Hematopoietic multipotent progenitor cell treated with erythropoietin and hydrocortisone succinate and interleukin-3 and kit ligand, for 4 days (in vitro differentiated cells): Measurements from ENCODE around the gene KRT74.

ENCODE experiments used
- DNase-seq: peaks from one replicate; pipeline ENCODE4 v3.0.0-alpha.2; 2015

The KRT74 gene

DNA sequence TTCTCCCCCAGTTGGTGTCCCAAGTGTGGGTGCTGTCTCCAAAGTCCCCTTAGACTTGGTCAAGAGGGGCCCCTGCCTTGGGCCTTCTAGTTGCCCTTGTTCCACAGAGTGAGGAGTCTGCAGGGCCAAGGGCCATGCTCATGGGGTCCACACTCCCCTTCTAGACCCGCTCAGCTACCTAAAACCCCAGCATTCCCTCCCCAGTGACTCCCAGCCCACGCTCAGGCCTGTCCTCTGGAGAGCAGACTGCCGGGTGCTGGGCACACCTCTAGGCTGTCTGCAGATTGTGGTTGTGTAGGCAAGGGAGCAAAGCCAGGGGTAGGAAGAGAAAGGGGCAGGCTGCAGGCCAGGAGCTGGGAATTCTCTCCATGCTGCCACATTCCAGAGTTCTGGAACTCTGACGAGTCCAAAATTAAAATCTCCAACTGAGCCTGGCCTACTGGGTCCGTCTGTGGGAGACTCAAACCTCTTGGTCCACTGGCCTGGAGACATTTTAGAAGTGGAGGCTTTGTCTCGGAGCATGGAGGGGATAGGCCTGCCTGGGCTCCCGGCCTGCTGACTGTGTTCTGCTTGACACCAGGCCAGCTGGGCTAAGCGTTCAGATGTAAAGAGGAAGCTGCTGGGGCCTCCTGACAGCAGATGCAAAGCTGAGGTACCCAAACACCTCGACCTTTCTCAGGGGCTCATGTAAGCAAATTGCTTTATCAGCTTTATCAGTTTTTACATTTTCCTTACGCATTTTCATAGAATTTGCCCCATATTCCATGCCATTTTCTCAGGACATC, 39.8 kb downstream of the KRT74 start:
- peak; percentile 5 for DNase-seq

DNA sequence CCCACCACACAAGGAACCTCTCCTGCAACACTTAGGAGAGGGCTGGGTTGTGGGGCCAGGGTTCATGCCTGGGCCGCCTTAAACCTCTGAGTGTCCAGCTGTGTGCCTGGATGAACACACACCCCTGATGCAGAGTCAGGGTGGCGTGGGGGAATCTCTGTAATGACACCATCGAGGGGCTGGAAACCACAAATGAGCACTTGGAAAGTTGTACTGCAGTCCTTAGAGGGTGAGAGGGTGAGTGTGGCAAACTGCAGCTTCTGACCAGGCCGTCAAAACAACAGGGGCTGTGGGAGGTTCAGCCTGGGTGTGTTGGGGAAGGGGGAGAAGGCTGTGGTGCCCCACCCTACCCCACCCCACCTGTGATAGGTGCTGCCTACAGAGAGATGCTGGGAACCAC, 41.0 kb downstream of the KRT74 start:
- no peak for DNase-seq

DNA sequence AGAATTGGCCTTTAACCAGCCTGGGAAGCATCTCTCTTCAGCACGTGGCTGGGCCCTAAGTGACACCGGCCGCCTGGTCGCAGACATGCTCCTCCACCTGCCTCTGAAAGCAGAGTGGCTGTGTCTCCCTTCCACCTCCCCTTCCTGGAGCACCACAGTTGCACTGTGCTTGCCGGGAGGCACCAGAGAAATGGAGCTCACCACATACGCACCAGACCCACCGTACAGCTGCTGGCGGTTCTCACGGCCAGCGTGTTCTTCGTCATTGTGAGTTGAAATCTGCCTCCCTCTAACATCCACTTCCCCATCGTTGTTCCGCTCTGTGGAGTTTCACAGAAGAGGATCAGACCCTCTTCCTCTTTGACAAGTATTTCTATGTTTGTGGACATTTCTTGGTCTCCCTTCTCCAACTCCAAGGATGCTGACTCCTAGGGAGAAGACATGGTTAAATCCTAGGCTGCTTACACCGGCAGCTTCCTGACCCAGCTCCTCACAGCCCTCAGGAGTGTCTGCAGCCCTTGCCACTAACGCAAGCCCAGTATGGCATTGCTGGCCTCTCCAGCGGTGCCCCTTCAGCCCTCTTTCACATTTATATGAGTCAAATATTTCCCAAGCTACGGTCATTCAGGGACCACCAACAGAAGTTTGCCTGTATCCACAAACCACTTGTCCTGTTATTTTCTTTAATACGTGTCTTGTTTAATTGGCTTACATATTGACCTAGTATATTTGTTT, 41.9 kb downstream of the KRT74 start:
- peak; percentile 9 for DNase-seq

DNA sequence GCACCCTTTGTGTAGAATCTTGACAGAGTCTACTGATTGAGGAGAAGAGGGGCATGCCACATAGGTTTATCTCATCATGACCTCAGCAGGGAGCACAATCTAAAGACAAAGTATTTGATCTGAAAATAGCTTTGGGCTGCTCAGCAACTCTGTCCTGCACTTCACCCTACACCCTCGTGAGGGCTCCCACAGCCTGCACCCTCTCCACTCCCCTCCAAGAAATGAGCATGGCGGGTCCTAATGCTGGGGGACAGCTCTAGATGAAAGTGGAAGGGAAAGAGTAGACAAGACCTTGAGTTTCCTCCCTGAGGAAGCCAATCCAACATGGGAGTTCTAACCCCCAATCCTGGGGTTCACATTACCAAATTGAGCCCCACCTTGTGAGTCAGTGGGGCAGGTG, 42.7 kb downstream of the KRT74 start:
- DNase-seq = no peak

DNA sequence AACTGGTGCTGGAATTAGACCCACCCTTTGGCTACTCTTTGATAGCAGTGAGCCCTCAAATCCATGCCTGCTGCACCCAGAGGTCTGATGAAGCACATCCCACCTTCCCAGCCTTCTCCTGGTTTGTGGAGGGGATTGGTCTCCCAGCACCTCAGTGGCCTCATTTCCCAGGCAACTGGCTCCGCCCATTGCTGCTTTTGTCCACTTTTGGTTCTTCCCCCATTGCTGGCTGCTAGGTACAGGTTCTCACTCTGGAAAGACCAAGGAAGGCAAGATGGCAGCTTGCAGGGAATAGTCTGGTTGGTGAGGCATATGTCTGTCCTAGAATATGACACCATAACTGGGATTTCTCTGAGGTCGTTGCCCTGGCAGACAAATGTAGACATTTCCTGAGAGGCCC, 43.3 kb downstream of the KRT74 start:
- no peak for DNase-seq

DNA sequence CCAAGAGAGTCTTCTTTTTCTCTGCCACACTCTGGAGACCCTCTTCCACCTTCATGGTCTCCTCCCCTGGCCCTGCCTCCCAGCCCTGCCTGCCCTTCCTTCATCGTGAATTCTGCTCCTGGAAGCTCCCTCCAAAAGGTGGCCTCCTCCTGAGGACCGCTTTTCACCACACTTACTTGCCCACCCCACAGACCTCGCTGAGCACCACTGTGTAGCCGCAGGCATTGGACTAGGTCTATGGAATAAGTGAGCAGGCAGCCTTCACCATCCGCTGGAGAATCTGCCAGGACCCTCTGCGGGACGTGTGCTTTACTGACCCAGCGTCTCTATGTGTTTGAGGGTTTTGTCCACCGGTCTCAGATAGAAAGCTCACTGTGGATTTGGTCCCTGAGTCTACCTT, 43.8 kb downstream of the KRT74 start:
- DNase-seq = no peak

DNA sequence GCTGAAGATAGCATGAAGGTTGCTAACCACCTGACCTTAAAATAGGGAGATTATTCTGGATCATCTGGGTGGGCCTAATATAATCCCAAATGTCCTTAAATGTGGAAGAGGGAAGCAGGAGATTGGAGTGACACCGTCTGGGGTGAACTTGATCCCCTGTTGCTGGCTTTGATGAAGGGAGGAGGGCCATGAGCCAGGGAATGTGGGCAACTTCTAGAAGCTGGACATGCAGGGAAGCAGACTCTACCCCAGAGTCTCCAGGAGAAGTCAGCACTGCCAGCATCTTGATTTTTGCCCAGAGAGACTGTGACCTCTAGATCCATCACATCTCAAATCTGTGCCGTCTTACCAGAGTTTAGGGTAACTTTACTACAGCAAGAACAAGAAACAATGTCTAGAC, 44.2 kb downstream of the KRT74 start:
- no peak for DNase-seq

DNA sequence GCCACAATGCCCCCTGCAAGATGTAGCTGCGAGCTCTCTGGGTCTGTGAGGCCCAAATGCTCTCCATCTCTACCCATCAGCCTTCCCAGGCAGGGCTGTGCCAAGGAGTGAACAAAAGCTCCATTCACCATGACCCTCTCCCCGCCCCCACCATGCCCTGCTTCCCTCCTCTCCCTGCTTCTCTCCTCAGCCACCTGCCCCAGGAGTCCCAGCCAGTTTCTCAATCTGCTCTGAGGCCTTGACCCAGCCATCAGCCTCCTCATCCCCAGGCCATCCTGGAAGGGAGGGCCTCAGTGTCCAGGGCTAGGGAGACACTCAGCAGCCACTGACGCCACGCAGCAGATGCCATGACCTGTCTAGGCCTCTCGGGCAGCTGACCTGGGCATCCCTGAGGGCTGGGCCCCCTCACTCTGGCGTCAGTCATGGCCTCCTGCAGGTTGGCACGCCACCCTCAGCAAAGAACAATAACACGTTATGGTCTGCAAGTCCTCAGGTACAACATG, 45.0 kb downstream of the KRT74 start:
- no peak for DNase-seq

DNA sequence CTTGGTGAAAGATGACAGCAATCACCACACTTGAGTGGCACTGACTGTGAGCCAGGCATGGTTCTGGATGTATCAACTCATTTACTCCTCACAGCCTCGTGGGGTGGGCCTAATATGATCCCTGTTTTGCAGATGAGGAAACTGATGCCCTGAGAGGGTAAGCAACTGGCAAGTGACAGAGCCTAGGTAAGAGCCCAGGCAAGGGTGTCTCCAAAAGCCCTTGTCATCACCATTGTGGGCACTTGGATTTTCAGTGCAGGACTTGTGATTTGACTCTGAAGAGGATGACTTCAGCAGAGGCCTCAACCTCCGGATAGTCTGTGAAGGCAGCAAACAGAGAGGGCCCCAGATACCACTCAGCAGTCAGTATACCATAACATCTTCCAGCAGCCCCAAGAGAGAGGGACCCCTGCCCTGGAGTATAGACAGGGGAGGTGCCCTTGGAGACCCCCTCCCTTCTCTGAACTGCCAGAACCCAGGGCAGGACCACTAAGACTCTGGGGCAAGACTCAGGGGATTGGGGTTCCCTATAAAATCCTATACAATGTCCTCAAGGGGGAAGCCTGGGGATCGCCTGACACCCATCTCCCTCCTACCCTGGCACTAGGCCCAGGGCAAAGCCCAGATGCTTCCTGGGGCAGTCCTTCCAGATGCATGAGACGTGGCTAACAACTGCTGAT, 46.4 kb downstream of the KRT74 start:
- no peak for DNase-seq

DNA sequence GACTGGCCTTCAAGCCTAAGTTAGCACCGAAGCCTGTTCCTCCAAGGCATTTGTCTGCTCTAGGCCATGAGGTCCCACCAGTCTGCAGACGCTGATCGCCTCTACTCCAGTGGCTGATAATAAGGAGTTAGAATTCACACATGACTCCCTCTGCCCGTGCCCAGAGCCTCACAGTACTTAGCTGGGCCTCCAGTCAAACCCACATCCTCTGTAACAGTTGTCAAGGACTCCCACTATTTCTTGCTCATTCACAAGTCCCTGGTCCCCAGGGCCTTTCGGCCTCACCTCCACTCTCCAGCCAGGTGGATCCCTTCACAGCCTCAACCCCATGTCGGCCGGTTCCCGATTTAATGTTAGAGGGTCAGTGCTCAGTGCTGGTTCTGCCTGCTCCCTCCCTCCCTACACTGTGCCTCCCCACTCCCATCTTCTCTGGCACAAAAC, 47.1 kb downstream of the KRT74 start:
- no peak for DNase-seq

DNA sequence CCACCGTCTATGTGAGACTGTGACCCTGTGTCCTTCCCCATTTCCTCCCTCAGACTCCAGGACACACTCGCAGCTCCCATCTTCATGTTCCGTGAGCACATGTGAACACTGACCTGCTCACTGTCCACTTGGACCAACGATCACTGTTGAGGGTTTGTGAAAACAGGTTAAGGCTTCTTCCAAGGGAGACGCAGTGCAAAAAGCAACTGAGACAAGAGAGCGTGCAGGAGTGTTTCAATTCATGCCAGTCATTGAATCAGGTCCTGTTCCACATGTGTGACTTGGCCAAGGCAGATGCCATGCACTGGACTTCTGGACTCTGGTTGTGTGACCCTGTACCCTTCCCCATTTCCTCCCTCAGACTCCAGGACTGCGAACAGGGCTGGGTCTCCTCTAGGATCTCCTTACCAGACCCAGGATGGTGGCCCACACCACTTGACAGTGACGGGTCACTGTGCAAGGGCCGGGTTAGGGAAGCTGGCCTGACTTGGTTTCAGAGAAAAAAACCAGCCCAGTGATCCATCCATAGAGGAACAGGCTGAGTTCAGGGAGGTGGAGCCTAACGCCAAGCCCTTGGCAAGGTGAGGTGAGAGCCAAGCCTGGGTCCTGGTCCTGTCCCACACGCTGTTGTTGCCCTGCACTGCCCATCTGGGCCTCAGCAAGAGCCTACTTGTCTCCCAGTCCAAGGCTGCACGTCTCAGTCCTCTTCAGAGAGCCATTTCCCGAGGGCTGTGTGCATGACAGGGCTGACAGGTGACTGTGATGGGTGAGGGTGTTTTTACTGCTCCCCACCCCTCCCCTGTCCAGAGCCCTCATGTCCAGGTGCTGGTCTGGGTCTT, 47.8 kb downstream of the KRT74 start:
- no peak for DNase-seq

DNA sequence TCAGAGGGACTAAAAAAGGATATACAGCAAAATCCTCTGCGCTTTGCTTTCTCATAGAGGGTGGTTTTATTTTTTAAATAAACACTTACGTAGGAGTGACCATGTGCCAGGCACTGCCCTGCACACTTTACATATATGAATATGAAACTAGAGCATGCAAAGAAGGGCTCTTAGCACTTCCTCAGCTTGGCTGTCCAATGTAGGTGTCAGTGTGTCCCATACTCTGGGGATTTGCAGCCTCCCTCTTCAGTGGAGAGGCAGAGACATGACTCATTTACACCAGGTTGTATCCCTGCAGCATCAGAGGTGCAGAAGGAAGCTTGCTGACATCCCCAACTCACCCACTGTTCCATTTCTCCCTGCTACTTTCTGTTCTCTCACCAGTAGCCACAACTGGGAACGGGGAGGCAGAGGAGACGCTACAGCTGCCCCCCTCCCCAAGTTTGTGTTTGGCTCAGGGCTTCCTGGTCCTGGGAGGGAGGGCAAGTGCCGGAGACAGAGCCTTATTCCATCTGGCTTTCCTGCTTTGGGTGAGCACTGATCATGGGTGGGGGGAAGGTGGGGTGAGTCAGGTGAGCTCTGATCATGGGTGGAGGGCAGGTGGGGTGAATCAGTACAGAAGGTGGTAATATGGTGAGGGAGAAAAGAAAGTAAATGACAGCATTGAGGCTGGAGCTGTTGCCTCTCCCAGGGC, 48.6 kb downstream of the KRT74 start:
- DNase-seq = no peak

DNA sequence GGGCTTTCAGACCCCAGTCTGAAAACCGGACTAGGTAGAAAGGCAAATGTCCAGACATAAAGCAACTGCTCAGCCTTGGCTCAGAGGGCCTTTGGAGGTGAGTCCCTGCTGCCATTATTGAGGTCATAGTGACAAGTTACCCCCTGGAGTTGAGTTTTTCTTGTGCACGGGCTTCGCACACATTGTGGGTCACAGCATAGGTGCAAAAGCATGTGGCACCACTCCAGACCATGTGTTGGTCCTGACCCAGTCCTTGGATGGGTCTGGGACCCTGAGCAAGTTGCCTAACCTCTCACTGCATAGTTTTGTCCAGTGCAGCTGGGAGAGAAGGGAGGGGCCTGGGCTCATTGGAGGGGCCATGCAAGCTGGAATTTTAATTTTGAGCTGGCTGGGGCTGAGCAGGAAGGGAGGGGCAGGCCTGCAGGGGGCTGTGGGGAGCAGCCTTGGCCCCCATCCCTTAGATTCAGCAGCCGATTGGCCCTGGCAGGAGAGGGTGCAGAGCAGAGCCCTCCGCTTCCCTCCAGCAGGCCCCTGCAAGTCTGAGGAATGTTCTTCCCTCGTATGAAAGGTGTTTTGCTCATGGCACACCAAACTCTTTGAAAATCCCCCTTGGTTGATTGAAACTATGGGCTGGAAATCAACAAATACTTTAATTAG, 49.3 kb downstream of the KRT74 start:
- DNase-seq = no peak

DNA sequence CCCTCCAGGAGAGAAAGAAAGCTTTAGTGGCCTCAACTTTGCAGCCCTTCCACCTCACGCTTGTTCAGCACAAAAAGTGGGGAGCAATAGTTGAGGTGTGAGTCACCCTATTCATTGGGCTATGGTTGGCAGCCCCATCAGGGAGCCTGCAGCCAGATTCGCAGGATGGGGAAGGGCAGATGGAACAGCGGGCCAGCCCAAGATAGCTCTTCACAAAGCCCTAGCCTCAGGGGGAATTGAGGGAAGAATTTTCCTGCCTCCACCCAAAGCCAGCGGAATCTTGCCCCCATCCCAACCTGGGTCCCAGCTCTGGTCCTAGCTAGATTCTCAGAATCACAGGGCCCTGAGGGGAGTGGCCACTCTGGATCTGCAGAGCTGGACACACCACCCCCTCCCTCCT, 49.8 kb downstream of the KRT74 start:
- DNase-seq = no peak

DNA sequence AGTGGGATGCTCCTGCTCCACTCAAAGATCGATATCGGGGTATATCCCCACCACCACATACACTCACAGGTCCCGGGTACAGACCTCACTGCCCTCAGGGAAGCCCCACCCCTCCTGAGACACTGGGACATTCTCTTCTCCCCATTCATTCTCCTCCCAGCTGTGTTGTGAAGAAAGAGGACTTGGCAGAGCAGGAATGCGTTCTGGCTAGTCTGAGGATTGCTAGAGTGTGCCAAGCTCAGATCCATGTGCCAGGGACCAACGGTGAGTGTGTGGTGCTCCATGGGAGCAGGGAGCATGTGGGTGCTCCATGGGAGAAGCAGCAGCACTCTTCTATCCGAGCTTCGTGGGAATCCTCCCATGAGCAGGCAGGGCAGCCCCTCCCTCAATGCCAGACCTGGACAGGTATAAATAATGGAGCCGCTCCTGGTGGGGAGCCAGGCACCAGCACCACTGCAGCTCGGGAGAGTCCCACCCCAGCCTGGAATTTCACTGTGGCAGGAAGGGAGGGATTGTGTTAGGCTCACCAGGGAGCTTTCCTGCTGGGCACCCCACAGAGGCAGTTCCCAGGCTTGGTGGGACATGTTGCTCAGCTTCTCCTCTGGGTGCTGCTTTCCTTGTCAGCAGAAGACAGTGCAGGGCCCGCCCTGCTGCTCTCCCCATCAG, 51.2 kb downstream of the KRT74 start:
- no peak for DNase-seq

DNA sequence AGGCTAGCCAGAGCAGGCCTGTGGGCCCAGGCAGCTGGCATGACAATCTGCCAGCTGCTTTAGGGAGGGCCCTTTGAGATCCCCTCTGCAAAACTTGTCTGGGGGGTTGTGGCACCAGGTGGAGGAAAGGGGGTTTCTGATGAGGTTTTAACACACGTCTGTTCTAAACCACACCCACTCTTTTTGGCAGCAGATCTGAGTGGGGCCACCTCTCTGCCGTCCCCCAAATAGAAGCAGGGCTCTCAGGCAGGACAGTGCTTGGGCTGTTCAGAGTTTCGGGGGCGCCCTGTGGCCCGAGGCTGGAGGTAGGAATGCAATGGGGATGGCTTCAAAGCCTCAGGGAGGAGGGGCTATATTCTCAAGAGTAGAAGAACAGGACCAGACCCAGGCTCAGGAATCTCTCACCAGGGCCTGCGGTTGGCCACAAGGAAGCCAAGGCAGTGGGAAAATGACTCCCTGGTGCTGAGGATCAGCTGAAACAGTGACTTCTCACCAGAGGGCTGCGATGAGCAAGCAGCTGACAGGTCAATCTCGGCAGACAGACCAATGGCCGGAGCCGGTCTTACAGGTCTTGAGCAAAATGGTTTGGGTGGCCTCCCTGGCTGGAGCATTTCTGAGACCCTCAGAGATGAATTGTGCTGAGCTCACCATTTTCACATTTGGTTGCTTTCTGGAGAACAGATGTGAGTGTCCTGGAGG, 51.9 kb downstream of the KRT74 start:
- no peak for DNase-seq

DNA sequence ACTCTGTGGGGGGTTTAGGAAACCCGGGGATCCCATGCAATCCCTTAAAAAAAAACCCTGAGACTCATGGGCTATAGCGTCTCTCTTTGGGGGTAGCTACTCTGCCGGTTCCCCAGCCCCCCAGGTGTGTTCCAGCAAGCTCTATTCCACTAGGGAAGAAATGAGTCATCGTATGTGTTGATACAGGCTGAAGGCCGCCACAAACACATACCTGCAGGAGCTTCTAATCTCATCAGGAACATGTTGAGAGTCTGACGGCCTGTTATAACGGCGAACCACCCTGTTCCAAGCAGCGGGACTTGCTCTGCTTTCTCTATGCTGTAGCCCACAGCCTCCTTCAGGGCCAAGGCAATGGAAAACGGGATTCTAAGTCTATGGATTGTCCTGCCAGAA, 52.5 kb downstream of the KRT74 start:
- DNase-seq = no peak

DNA sequence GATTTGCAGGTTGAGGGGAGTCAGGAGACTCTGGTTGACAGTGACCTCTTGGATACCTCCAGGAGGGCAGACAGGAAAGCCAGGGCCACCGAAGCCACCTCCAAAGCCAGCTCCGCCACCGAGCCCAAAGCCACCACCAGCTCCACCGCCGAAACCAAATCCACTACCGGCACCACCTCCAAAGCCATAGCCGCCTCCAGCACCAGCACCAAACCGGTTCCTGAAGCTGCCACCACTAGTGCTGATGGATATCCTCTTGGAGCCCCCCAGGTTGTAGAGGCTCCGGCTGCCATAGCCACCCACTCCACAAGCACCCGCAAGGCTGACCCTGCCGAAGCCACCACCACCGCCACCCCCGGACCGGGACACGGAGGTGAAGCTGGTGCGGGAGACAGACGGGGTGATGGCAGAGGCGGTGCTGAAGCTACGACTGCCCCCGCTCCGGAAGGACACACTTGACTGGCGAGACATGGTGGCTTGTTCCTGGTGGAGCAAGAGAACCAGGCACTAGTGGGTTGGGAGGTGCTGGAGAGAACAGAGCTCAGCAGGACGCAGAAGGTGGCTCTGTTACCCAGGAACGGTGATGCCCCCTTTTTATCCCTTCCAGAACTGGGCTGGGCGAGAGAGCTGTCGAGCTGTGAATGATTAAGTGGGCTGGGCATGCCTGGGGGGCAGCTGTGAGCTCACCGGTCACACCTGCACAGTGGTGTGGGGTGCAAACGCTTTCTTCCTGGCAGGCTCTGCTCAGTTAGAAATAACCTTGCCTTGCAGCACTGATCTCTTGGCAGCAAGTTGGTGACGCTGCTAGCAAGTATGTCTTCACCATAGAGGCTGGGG, 53.6 kb downstream of the KRT74 start, which contains the start of gene KRT5:
Gene KRT5 (minus strand): TSS at position 569 of the 837 bp plus-strand sequence. CDS start 98 bp downstream, at position 471.
- no peak for DNase-seq

DNA sequence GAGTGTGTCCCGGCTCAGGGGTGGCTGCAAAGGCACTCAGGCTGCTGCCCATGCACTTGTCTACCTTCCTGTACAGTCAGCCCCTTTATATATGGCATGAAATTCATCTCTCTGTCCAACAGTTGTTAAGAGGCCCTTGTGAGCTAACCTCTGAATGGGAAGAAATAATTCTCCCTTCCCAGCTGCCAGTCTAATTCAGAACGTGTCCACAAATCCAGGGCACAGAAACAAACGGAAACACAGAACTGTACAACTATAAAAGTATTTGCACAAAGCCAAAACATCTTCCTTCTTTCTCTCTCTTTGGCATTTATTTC, 54.3 kb downstream of the KRT74 start:
- DNase-seq = no peak
